Measurements from ENCODE around the gene TSBP1. TPM values are rescaled to one million over a fixed set of nuclear protein-coding genes. Genes with fewer than 3 reads are reported as not detected.
"Not testable (repeated sequence)": the region's sequence is repeated elsewhere in the genome, so short reads cannot be mapped to it uniquely, and the experiment has no call there.

Gene TSBP1
- total RNA-seq, 4 donors from 2014 or later, result not detected

- no peaks in the 10 kb centered on the region for H3K36me3 ChIP-seq
- TF ChIP-seq POLR2A (IDR thresholded peaks at IDR 0.05) (no peak), CTCF (IDR thresholded peaks at IDR 0.05) (no peak)
- H3K4me1 ChIP-seq, result peaks cover 0 to 3% (median 0%) of the 10 kb centered on the region in 4 donors
- H3K27ac ChIP-seq, result no peak overlapping the region
- DNase-seq, result no peak
- no peaks in the 10 kb centered on the region for H3K27me3 ChIP-seq
- no peaks in the 10 kb centered on the region for H3K9me3 ChIP-seq
- no peak overlapping the region for H3K4me3 ChIP-seq
Observed at GRCh38 chr6:32371229-32371628, 474 bp downstream of the TSBP1 start.

- no peaks in the 10 kb centered on the region for H3K4me1 ChIP-seq
- TF ChIP-seq CTCF (IDR thresholded peaks at IDR 0.05), result no peak
- TF ChIP-seq POLR2A (IDR thresholded peaks at IDR 0.05), result no peak
- no peaks in the 10 kb centered on the region for H3K36me3 ChIP-seq
- no peaks in the 10 kb centered on the region for H3K9me3 ChIP-seq
- no peak for DNase-seq
- no peak overlapping the region for H3K4me3 ChIP-seq
- no peak overlapping the region for H3K27ac ChIP-seq
- no peaks in the 10 kb centered on the region for H3K27me3 ChIP-seq
Observed at GRCh38 chr6:32370505-32370904, 1.2 kb downstream of the TSBP1 start.

GRCh38 chr6:32369660-32370059 is 2.0 kb downstream of the TSBP1 start:
- Histone ChIP-seq H3K27me3 (no peaks in the 10 kb centered on the region), H3K4me1 (no peaks in the 10 kb centered on the region), H3K36me3 (no peaks in the 10 kb centered on the region), H3K27ac (no peak overlapping the region), H3K4me3 (no peak overlapping the region), H3K9me3 (no peaks in the 10 kb centered on the region)
- TF ChIP-seq CTCF (IDR thresholded peaks at IDR 0.05) (no peak), POLR2A (IDR thresholded peaks at IDR 0.05) (no peak)
- no peak for DNase-seq

- no peak overlapping the region for H3K27ac ChIP-seq
- no peaks in the 10 kb centered on the region for H3K9me3 ChIP-seq
- no peaks in the 10 kb centered on the region for H3K4me1 ChIP-seq
- H3K4me3 ChIP-seq, result no peak overlapping the region
- no peak for DNase-seq
- TF ChIP-seq CTCF (IDR thresholded peaks at IDR 0.05), result no peak
- no peak for TF ChIP-seq POLR2A (IDR thresholded peaks at IDR 0.05)
- no peaks in the 10 kb centered on the region for H3K27me3 ChIP-seq
- no peaks in the 10 kb centered on the region for H3K36me3 ChIP-seq
Observed at GRCh38 chr6:32367644-32368043, 4.1 kb downstream of the TSBP1 start.

- not testable (repeated sequence) for H3K9me3 ChIP-seq, H3K4me3 ChIP-seq, H3K27me3 ChIP-seq, DNase-seq, H3K36me3 ChIP-seq, H3K4me1 ChIP-seq, H3K27ac ChIP-seq
Observed at GRCh38 chr6:32359225-32359624, 12.5 kb downstream of the TSBP1 start.

- H3K27ac ChIP-seq, DNase-seq, H3K4me1 ChIP-seq, H3K27me3 ChIP-seq, H3K9me3 ChIP-seq, H3K4me3 ChIP-seq, H3K36me3 ChIP-seq: not testable (repeated sequence)
Observed at GRCh38 chr6:32358548-32358947, 13.2 kb downstream of the TSBP1 start.

GRCh38 chr6:32355018-32355417 is 16.7 kb downstream of the TSBP1 start:
- TF ChIP-seq CTCF (IDR thresholded peaks at IDR 0.05) (no peak), POLR2A (IDR thresholded peaks at IDR 0.05) (no peak)
- no peaks in the 10 kb centered on the region for H3K27me3 ChIP-seq
- DNase-seq, result no peak
- no peaks in the 10 kb centered on the region for H3K9me3 ChIP-seq
- H3K4me3 ChIP-seq, result no peak overlapping the region
- H3K27ac ChIP-seq, result no peak overlapping the region
- H3K36me3 ChIP-seq, result no peaks in the 10 kb centered on the region
- no peaks in the 10 kb centered on the region for H3K4me1 ChIP-seq
